Keratinocyte (primary cell): ENCODE measurements around the gene KRTAP12-1. TPM values are rescaled to one million over a fixed set of nuclear protein-coding genes. Genes with fewer than 3 reads are reported as not detected.

ENCODE experiments used
- DNase-seq: peaks from one replicate; pipeline ENCODE4 v3.0.0-alpha.2; 2011; ENCODE audit warnings: low read depth, missing footprints, low spot score
- FAIRE-seq: peaks from 2 replicates; lab custom pipeline; 2011; peaks lifted over from hg19 to GRCh38; lab: Jason Lieb, UNC
- H2AFZ ChIP-seq: 2 replicates; pipeline ENCODE4 v1.6.0; 2012; ENCODE audit warnings: low read length, control low read depth, inconsistent platforms; ENCODE audit not compliant: control insufficient read depth
- H3K27ac ChIP-seq: 2 replicates; pipeline ENCODE4 v1.5.1; 2011; ENCODE audit warnings: low read length; ENCODE audit not compliant: control insufficient read depth, insufficient read depth
- H3K27me3 ChIP-seq: 3 replicates; pipeline ENCODE4 v1.6.0; 2011; ENCODE audit warnings: low read length; ENCODE audit not compliant: control insufficient read depth, insufficient read depth; ENCODE audit errors: extremely low read depth
- H3K36me3 ChIP-seq, 2 experiments: 2 replicates in 1 of 2; 3 replicates in 1 of 2; pipeline ENCODE4 v1.5.1; 2011; ENCODE audit warnings: low read length in 2 of 2, mild to moderate bottlenecking in 1 of 2; ENCODE audit not compliant: control insufficient read depth in 2 of 2, insufficient read depth in 2 of 2; ENCODE audit errors: extremely low read depth in 1 of 2
- H3K4me1 ChIP-seq: 3 replicates; pipeline ENCODE4 v1.5.1; 2011; ENCODE audit warnings: low read length; ENCODE audit not compliant: control insufficient read depth, insufficient read depth; ENCODE audit errors: extremely low read depth
- H3K4me2 ChIP-seq: 3 replicates; pipeline ENCODE4 v1.6.0; 2011; ENCODE audit warnings: low read depth, low read length; ENCODE audit not compliant: control insufficient read depth, insufficient read depth; ENCODE audit errors: extremely low read depth
- H3K4me3 ChIP-seq, 3 experiments: fragments of 200-600 bp in 1 of 3; sonication (generic) in 1 of 3; 2 replicates in 2 of 3; 3 replicates in 1 of 3; pipeline ENCODE4 v1.5.1; 2011 to 2016; ENCODE audit warnings: low read length in 3 of 3, mild to moderate bottlenecking in 3 of 3, control low read depth in 2 of 3, inconsistent platforms in 1 of 3, low read depth in 1 of 3, mixed read lengths in 1 of 3, mixed run types in 1 of 3, moderate library complexity in 1 of 3; ENCODE audit not compliant: control insufficient read depth in 2 of 3, insufficient read depth in 2 of 3; ENCODE audit errors: extremely low read depth in 1 of 3
- H3K79me2 ChIP-seq: 2 replicates; pipeline ENCODE4 v1.6.0; 2012; ENCODE audit warnings: low read length; ENCODE audit not compliant: control insufficient read depth, insufficient read depth
- H3K9ac ChIP-seq: 3 replicates; pipeline ENCODE4 v1.6.0; 2011; ENCODE audit warnings: low read length; ENCODE audit not compliant: control insufficient read depth, insufficient read depth; ENCODE audit errors: extremely low read depth
- H3K9me1 ChIP-seq: 3 replicates; pipeline ENCODE4 v1.6.0; 2011; ENCODE audit warnings: low read length; ENCODE audit not compliant: control insufficient read depth, insufficient read depth; ENCODE audit errors: extremely low read depth
- H3K9me3 ChIP-seq: 2 replicates; pipeline ENCODE4 v1.5.1; 2012; ENCODE audit warnings: low read depth, low read length; ENCODE audit not compliant: control insufficient read depth
- H4K20me1 ChIP-seq: 3 replicates; pipeline ENCODE4 v1.6.0; 2011; ENCODE audit warnings: low read length; ENCODE audit not compliant: control insufficient read depth, insufficient read depth; ENCODE audit errors: extremely low read depth
- CTCF ChIP-seq, 3 experiments: IDR thresholded peaks in 1 of 3; conservative IDR thresholded peaks in 1 of 3; optimal IDR thresholded peaks in 1 of 3; 2 replicates in 2 of 3; 3 replicates in 1 of 3; pipeline versions ENCODE3 to v1.5.1; 2011; ENCODE audit warnings: low read length in 3 of 3, mild to moderate bottlenecking in 3 of 3, moderate library complexity in 2 of 3, control low read depth in 1 of 3, inconsistent platforms in 1 of 3; ENCODE audit not compliant: insufficient read depth in 2 of 3; ENCODE audit errors: extremely low read depth in 1 of 3
- EZH2 ChIP-seq: IDR thresholded peaks from one replicate; pipeline ENCODE4 v1.6.1; 2012; ENCODE audit warnings: inconsistent platforms, mild to moderate bottlenecking, low read length, moderate library complexity
- dilution Hi-C: fragments of 300-500 bp; cut with MboI; formaldehyde crosslinking; loops from one replicate; pipeline ENCODE4 v1.7.0; 2020; ENCODE audit warnings: low sequenced_read_pairs; ENCODE audit not compliant: extremely low pct_ligation_motif_present
- polyA plus RNA-seq, 5 experiments: library from polyadenylated mRNA; depleted of rRNA in 3 of 5; stranded (reverse) in 3 of 5; stranded (forward) in 1 of 5; unstranded in 1 of 5; fragments of >200 nt; gene quantifications; 1 replicate in 1 of 5; 2 replicates in 3 of 5; 3 replicates in 1 of 5; pipeline versions ENCODE4 v1.2.1 to v1.2.3, GENCODE V29; 2011 to 2012; ENCODE audit warnings: missing spikeins in 2 of 5, low read depth in 1 of 5, low replicate concordance in 1 of 5

KRTAP12-1 gene
- polyA plus RNA-seq, 1 donor (not counting 4 experiments of a cell fraction or from before 2014, with no cell fraction given) = not detected

- no peak overlapping the region for H3K27ac ChIP-seq
- no peak for FAIRE-seq
- no peaks in the 10 kb centered on the region for H3K27me3 ChIP-seq
Observed at GRCh38 chr21:44684077-44684476, 2.1 kb upstream of the KRTAP12-1 start.

GRCh38 chr21:44682580-44683151 is 703 bp upstream of the KRTAP12-1 start:
- FAIRE-seq (no peak), DNase-seq (no peak)
- Histone ChIP-seq H3K9me1 (no peaks in the 10 kb centered on the region), H4K20me1 (no peaks in the 10 kb centered on the region), H3K36me3 (no peaks in the 10 kb centered on the region), H3K9me3 (no peaks in the 10 kb centered on the region), H3K4me1 (no peaks in the 10 kb centered on the region), H3K27ac (no peak overlapping the region), H3K4me2 (no peak overlapping the region), H2AFZ (no peak overlapping the region), H3K4me3 (no peak overlapping the region), H3K79me2 (no peaks in the 10 kb centered on the region), H3K27me3 (no peaks in the 10 kb centered on the region), H3K9ac (no peak overlapping the region)
- TF ChIP-seq CTCF (optimal IDR thresholded peaks at IDR 0.05 in 1 of 3, IDR thresholded peaks at IDR 0.05 in 1 of 3, conservative IDR thresholded peaks at IDR 0.05 in 1 of 3; ENCODE audit: extremely low read depth in 1 of 3, insufficient read depth in 2 of 3, low read length in 3 of 3) (no peak), EZH2 (no peak)
- dilution Hi-C loops = no loop called here

More at GRCh38 chr21:44684077-44684476, 2.1 kb upstream of the KRTAP12-1 start:
- Histone ChIP-seq H3K36me3 (no peaks in the 10 kb centered on the region), H4K20me1 (no peaks in the 10 kb centered on the region), H3K4me3 (no peak overlapping the region), H3K4me1 (no peaks in the 10 kb centered on the region), H2AFZ (no peak overlapping the region), H3K9me3 (no peaks in the 10 kb centered on the region), H3K9ac (no peak overlapping the region), H3K79me2 (no peaks in the 10 kb centered on the region), H3K4me2 (no peak overlapping the region), H3K9me1 (no peaks in the 10 kb centered on the region)
- no peak for TF ChIP-seq CTCF (optimal IDR thresholded peaks at IDR 0.05 in 1 of 3, IDR thresholded peaks at IDR 0.05 in 1 of 3, conservative IDR thresholded peaks at IDR 0.05 in 1 of 3; ENCODE audit: extremely low read depth in 1 of 3, insufficient read depth in 2 of 3, low read length in 3 of 3)
- TF ChIP-seq EZH2 = no peak
- dilution Hi-C loops = no loop called here
- no peak for DNase-seq
